ENCODE results near the gene HNF4A. TPM values are rescaled to one million over a fixed set of nuclear protein-coding genes. Genes with fewer than 3 reads are reported as not detected.

HNF4A gene
- total RNA-seq, 1 donor: not detected

DNA sequence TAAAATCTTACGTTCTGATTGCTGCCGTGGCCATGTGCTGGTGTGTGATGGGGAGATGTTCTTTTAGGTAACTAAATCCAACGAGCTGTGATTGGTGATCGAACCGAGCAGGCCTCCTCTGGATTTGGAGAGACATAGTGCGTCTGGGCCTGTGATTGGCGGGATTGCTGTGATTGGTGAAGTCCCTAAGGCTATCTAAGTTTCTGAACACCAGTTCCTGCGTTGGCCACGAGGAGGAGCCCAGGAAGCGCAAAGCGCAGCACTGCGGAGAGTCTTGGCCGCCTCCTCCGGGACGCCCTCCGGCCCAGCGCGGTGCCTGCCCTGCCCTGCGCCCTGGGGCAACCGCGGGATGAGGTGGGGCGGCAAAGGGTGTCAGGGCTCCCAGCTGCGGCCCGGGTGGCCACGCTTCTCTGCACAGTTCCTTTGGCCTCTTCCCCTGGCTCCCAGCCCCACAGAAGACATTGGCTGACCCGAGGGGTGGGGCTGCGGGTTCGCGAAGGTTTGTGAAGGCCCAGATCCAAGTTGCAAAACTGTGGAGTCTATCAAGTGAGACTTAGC is 33.0 kb downstream of the HNF4A start:
- peak; percentile 71 for DNase-seq (ENCODE audit: low read depth)
- no peak overlapping the region for H3K4me3 ChIP-seq (ENCODE audit: low read depth, low read length)
- TF ChIP-seq, protein P1, sequence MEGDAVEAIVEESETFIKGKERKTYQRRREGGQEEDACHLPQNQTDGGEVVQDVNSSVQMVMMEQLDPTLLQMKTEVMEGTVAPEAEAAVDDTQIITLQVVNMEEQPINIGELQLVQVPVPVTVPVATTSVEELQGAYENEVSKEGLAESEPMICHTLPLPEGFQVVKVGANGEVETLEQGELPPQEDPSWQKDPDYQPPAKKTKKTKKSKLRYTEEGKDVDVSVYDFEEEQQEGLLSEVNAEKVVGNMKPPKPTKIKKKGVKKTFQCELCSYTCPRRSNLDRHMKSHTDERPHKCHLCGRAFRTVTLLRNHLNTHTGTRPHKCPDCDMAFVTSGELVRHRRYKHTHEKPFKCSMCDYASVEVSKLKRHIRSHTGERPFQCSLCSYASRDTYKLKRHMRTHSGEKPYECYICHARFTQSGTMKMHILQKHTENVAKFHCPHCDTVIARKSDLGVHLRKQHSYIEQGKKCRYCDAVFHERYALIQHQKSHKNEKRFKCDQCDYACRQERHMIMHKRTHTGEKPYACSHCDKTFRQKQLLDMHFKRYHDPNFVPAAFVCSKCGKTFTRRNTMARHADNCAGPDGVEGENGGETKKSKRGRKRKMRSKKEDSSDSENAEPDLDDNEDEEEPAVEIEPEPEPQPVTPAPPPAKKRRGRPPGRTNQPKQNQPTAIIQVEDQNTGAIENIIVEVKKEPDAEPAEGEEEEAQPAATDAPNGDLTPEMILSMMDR (IDR thresholded peaks at IDR 0.05; ENCODE audit: insufficient read depth, low read length): peak; percentile 87

DNA sequence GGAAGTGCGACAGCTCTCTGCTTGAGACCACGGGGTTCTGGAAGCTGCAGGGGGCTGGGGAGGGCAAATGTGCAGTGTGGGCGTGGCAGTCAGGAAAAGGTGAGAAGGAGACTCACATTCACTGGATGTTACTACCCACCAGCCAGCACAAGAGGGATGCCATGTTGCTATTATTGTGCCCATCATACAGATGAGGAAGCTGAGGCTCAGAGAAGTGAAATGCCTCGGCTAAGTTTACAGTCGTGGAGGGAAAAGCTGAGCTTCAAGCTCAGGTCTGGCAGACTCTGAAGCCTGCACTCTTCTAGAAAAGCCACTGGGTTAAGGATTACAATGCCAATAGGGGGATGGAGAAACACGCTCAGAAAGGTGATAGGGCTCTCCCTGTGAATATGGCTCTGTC is 34.4 kb downstream of the HNF4A start:
- no peak overlapping the region for H3K4me3 ChIP-seq (ENCODE audit: low read depth, low read length)
- no peak for DNase-seq (ENCODE audit: low read depth)
- TF ChIP-seq, protein P1 (IDR thresholded peaks at IDR 0.05; ENCODE audit: insufficient read depth, low read length): no peak

DNA sequence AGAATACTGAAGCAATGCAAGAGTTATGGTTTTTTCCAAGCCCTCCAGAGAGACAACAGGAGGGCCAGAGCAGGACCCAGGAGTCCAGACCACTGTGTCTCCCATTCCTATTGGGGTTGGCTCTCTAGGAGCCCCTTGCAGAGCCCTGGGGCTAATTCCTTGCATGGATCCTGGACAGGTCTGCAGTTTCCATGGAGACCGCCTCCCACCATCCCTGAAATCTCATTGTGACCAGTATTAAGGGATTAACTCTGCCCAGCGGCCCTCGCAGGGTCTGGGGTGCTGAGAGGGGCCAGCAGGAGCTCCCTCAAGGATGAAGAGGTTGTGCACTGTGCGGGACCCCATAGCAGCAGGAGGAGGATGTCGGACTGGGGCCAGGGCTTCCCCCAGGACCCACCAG is 34.8 kb downstream of the HNF4A start:
- TF ChIP-seq, protein P1 (IDR thresholded peaks at IDR 0.05; ENCODE audit: insufficient read depth, low read length): no peak
- no peak for DNase-seq (ENCODE audit: low read depth)

DNA sequence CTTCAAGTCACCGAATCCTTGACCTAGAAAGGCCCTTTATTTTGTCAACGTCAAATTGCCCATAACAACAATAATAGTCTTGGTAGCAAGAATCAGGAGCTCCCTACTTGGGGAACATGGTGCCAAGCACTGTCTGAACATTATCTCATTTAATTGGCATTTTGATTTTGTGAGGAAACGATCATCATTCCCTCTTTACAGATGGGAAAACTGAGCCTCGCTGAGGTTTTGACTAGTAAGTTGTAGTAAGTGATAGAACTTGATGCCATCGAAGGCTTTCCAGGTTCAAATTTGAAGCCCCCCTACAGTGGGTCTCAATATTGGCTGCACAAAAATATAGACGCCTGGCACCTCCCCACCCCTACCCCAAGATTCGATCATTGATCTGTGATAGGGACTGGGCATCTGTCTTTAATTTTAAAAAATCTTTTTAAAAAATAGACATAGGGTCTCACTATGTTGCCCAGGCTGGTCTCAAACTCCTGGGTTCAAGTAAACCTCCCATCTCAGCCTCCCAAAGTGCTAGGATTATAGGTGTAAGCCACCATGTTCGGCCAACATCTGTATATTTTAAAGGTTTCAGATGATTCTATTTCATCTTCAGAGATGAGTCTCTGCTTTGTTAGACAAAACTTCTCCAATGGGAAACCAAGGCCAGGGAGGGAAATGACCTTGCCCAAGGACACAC is 36.7 kb downstream of the HNF4A start:
- TF ChIP-seq, protein P1 (IDR thresholded peaks at IDR 0.05; ENCODE audit: insufficient read depth, low read length): no peak
- no peak for DNase-seq (ENCODE audit: low read depth)
- H3K4me3 ChIP-seq (ENCODE audit: low read depth, low read length): no peak overlapping the region

More for the DNA sequence above, 34.8 kb downstream of the HNF4A start:
- no peak overlapping the region for H3K4me3 ChIP-seq (ENCODE audit: low read depth, low read length)

DNA sequence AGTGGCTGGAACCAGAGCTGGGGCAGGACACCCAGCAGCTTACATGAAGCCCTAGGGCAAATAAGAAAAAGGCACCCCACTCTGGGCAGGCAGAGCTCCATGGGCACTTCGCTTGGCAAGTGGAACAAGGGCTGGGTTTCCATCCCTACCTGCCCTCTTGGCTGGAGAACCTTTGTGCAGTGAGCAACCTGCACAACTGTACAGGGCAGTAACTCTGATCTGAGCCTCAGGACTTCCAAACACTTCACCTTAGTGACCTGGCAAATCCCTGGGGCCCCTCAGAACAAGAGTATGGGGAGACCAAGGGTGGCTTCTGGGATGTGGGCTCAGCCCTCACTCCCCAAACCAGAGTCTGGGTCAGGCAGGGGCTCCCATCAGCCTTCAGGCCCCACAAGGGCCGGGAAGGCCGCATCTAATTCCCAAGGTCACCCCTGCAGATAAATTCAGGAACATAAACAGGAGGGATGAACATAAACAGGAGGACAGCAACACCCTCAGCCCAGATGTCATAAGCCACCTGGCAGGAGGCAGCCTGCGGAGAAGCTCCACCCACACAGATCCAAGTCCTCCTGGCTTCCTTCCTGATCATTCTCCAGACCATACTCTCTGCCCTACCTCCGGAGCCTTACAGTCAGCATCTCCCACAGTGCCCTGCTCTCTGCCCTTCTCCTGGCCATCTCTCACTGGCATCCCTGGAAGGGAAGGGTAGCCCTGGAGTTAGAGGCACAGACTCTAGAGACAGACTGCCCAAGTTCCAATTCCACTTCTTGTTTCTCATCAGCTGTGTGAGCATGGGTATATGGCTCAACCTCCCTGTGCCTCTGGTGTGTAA is 37.5 kb downstream of the HNF4A start:
- no peak overlapping the region for H3K4me3 ChIP-seq (ENCODE audit: low read depth, low read length)
- TF ChIP-seq, protein P1 (IDR thresholded peaks at IDR 0.05; ENCODE audit: insufficient read depth, low read length): no peak
- DNase-seq (ENCODE audit: low read depth): no peak

DNA sequence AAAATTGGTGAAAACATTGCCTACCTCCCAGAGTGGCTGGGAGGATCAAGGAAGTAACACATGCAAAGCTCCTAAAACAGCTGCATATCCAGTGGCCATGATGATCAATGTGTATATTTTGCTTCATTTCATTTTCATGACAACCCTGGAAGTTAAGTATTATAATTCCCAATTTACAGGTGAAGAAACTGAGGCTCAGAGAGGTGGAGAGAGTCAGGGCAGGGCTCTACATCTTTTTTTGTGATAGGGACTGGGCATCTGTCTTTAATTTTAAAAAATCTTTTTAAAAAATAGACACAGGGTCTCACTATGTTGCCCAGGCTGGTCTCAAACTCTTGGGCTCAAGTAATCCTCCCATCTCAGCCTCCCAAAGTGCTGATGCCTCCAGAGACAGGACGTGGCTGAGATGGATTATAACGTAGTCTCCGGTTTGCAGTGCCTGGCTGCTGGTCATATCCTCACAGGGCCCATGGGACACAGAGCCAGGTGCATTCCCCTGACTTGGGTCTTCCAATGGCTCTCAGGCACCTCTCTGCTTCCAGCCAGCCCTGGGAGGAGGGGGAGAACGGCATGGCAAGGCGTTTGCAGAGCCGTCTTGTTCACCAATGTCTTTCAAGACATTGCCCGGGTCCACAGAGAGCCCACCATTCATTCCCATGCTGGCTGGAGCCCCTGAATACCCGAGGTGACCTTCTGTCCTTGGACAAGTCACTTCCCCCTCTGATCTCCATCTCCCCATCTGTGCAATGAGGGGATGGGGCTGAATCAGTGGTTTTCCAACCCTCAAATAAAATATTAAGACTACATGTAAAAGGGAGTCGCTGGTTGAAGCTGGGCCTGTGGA is 38.3 kb downstream of the HNF4A start:
- DNase-seq (ENCODE audit: low read depth): no peak
- TF ChIP-seq, protein P1 (IDR thresholded peaks at IDR 0.05; ENCODE audit: insufficient read depth, low read length): no peak
- H3K4me3 ChIP-seq (ENCODE audit: low read depth, low read length): no peak overlapping the region
